ENCODE data around the gene NCBP2L. TPM values are rescaled to one million over a fixed set of nuclear protein-coding genes. Genes with fewer than 3 reads are reported as not detected.

The NCBP2L gene
- total and polyA plus RNA-seq, 2 experiments from 2014 or later, result not detected

DNA sequence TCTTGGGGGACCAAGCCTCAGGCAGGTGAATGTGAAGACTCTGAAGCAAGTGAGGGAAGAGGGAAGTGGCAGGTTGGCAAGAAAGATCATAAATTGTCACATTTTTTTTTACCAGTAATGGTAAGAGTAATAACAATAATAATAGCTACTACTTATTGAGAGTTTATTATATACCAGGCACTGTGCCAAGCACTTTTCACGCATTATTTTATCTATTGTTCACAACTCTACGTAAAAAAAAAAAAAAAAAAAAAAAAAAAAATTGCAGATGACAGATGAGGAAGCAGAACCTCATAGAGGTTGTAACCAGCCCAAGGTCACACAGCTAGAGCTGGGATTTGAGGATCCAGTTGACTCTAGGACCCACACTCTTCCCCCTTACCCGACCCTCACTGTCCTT is 42.9 kb upstream of the NCBP2L start (continued):
- TF ChIP-seq, protein P1, sequence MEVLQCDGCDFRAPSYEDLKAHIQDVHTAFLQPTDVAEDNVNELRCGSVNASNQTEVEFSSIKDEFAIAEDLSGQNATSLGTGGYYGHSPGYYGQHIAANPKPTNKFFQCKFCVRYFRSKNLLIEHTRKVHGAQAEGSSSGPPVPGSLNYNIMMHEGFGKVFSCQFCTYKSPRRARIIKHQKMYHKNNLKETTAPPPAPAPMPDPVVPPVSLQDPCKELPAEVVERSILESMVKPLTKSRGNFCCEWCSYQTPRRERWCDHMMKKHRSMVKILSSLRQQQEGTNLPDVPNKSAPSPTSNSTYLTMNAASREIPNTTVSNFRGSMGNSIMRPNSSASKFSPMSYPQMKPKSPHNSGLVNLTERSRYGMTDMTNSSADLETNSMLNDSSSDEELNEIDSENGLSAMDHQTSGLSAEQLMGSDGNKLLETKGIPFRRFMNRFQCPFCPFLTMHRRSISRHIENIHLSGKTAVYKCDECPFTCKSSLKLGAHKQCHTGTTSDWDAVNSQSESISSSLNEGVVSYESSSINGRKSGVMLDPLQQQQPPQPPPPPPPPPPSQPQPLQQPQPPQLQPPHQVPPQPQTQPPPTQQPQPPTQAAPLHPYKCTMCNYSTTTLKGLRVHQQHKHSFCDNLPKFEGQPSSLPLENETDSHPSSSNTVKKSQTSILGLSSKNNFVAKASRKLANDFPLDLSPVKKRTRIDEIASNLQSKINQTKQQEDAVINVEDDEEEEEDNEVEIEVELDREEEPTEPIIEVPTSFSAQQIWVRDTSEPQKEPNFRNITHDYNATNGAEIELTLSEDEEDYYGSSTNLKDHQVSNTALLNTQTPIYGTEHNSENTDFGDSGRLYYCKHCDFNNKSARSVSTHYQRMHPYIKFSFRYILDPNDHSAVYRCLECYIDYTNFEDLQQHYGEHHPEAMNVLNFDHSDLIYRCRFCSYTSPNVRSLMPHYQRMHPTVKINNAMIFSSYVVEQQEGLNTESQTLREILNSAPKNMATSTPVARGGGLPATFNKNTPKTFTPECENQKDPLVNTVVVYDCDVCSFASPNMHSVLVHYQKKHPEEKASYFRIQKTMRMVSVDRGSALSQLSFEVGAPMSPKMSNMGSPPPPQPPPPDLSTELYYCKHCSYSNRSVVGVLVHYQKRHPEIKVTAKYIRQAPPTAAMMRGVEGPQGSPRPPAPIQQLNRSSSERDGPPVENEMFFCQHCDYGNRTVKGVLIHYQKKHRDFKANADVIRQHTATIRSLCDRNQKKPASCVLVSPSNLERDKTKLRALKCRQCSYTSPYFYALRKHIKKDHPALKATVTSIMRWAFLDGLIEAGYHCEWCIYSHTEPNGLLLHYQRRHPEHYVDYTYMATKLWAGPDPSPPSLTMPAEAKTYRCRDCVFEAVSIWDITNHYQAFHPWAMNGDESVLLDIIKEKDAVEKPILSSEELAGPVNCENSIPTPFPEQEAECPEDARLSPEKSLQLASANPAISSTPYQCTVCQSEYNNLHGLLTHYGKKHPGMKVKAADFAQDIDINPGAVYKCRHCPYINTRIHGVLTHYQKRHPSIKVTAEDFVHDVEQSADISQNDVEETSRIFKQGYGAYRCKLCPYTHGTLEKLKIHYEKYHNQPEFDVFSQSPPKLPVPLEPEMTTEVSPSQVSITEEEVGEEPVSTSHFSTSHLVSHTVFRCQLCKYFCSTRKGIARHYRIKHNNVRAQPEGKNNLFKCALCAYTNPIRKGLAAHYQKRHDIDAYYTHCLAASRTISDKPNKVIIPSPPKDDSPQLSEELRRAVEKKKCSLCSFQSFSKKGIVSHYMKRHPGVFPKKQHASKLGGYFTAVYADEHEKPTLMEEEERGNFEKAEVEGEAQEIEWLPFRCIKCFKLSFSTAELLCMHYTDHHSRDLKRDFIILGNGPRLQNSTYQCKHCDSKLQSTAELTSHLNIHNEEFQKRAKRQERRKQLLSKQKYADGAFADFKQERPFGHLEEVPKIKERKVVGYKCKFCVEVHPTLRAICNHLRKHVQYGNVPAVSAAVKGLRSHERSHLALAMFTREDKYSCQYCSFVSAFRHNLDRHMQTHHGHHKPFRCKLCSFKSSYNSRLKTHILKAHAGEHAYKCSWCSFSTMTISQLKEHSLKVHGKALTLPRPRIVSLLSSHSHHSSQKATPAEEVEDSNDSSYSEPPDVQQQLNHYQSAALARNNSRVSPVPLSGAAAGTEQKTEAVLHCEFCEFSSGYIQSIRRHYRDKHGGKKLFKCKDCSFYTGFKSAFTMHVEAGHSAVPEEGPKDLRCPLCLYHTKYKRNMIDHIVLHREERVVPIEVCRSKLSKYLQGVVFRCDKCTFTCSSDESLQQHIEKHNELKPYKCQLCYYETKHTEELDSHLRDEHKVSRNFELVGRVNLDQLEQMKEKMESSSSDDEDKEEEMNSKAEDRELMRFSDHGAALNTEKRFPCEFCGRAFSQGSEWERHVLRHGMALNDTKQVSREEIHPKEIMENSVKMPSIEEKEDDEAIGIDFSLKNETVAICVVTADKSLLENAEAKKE (CRISPR knock-in tag; IDR thresholded peaks at IDR 0.05), result no peak
- TF ChIP-seq POLR2AphosphoS5 (IDR thresholded peaks at IDR 0.05; ENCODE audit: low read depth), result no peak
- TF ChIP-seq, protein P2, sequence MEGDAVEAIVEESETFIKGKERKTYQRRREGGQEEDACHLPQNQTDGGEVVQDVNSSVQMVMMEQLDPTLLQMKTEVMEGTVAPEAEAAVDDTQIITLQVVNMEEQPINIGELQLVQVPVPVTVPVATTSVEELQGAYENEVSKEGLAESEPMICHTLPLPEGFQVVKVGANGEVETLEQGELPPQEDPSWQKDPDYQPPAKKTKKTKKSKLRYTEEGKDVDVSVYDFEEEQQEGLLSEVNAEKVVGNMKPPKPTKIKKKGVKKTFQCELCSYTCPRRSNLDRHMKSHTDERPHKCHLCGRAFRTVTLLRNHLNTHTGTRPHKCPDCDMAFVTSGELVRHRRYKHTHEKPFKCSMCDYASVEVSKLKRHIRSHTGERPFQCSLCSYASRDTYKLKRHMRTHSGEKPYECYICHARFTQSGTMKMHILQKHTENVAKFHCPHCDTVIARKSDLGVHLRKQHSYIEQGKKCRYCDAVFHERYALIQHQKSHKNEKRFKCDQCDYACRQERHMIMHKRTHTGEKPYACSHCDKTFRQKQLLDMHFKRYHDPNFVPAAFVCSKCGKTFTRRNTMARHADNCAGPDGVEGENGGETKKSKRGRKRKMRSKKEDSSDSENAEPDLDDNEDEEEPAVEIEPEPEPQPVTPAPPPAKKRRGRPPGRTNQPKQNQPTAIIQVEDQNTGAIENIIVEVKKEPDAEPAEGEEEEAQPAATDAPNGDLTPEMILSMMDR (conservative IDR thresholded peaks at IDR 0.05; ENCODE audit: low read depth in 2 of 2), result no peak

GRCh38 chrX:107736781-107737531 is 40.6 kb upstream of the NCBP2L start:
- Histone ChIP-seq H3K9me2 (ENCODE audit: insufficient read depth) (no peaks in the 10 kb centered on the region), H3K27ac (ENCODE audit: low read depth) (no peak overlapping the region), H3K36me3 (ENCODE audit: insufficient read depth) (no peaks in the 10 kb centered on the region), H4K20me1 (replicated peaks; ENCODE audit: insufficient read depth) (no peaks in the 10 kb centered on the region), H3K4me3 (no peak overlapping the region), H3K4me2 (no peak overlapping the region; the same call in 1 of the 2 replicates), H3K27me3 (ENCODE audit: insufficient read depth) (no peaks in the 10 kb centered on the region), H2AFZ (no peak overlapping the region), H3K4me1 (ENCODE audit: insufficient read depth) (peaks cover 13% of the 10 kb centered on the region; the same call in 1 of the 2 replicates), H3K79me2 (replicated peaks; ENCODE audit: insufficient read depth) (no peaks in the 10 kb centered on the region), H3F3A (replicated peaks; ENCODE audit: low read depth) (no peaks in the 10 kb centered on the region)
- Mint-ChIP-seq H3K36me3 (ENCODE audit: low read depth) (no peaks in the 10 kb centered on the region), H3K4me1 (peaks cover 22% of the 10 kb centered on the region), H3K27ac (no peak overlapping the region), H3K9me3 (no peaks in the 10 kb centered on the region), H3K4me3 (no peak overlapping the region), H3K27me3 (ENCODE audit: insufficient read depth, low read depth, poor library complexity) (no peaks in the 10 kb centered on the region)
- ATAC-seq (peak; percentile 36), DNase-seq (ENCODE audit: low spot score) (peak; percentile 38)
- TF ChIP-seq ZNF331 (CRISPR knock-in tag; IDR thresholded peaks at IDR 0.05; ENCODE audit: low read depth) (no peak), REST (IDR thresholded peaks at IDR 0.05; ENCODE audit: unreplicated experiment) (no peak), ZNF114 (CRISPR knock-in tag; IDR thresholded peaks at IDR 0.05) (no peak), EZH2 (IDR thresholded peaks at IDR 0.05; ENCODE audit: low read depth, unreplicated experiment) (no peak)

Measured in GM23338 (cell line).